Bronchial smooth muscle cell (primary cell): Measurements from ENCODE around the gene UBE2D4. TPM values are rescaled to one million over a fixed set of nuclear protein-coding genes. Genes with fewer than 3 reads are reported as not detected.

ENCODE experiments used
- total RNA-seq: library from RNA; depleted of rRNA; stranded (reverse); fragments of >200 nt; gene quantifications from 2 replicates; pipeline ENCODE4 v1.2.1, GENCODE V29; 2014

UBE2D4 gene
- 4.7 and 12.1 TPM in 2 replicates for total RNA-seq

DNA sequence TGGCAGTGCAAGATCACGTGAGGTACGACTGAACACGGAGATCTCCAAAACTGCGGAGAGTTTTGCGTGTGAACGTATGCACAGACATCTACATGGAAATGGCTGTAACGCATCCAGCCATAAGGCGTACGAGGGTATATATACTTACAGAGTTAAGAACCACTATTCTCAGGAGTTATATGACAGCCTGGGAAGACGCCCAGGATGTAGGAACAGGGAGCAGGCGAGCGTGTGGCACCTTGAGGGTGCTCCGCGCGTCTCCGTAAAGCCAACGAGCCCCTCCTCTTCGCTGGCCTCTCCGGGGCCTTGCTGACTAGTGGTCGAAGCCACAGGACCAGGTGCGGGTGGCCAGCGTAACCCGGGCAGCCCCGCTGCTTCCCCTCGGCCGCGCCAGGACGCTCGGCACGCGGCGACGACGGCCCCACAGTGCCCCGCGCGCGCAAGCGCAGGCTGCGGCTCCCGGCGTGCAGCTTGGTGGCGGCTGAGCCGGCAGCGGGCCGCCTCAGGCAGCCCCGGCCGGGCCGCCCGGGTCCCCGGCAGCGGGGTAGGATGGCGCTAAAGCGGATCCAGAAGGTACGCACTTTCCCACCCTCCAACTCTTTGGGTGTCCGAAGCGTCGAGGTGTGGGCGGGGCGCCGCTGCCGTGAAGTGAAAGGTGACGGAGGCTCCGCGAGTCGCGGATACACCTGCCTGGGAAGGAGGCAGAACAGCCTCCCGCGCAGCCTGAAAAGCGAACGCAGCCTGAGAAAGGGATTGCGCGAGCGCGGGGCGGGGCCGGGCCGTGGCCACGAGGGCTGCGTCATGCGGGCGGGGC is at the start of gene UBE2D4:
TSS of gene UBE2D4 (plus strand) at position 453 of the 814 bp plus-strand sequence. CDS start at position 550, 97 bp downstream.

GRCh38 chr7:43906331-43907010 is 19.8 kb upstream of the UBE2D4 start, which contains the start of gene URGCP:
TSS of gene URGCP (minus strand) at chr7:43906596. CDS start at chr7:43906575, 21 bp downstream.

DNA sequence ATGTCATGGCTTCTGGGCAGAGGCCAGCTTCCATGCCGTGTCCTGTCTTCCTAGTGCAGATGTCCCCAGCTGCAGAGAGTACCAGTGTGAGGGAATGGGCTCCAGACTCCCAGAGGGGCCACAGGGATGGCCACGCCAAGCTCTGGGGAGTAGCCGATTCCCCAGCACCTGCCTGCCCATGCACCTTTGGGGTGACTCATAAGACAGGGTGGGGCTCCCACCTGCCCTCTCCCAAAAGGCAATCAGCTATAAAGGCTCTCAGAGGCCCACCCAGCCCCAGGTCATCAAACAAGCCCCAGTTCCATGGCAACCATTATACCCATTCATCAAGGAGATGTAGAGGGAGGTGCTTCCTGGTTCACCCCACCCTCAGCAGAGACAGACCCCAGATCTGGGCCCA is 71.3 kb downstream of the UBE2D4 start, which contains the start of gene SPDYE1:
TSS of gene SPDYE1 (plus strand) at position 366 of the 400 bp plus-strand sequence. CDS start 2,053 bp downstream, outside the sequence.

Other genes with a start within 250 kb of the UBE2D4 start
- 21.0 and 30.3 TPM in 2 replicates for gene COA1, start 196.9 kb upstream of the UBE2D4 start, total RNA-seq
- 36.3 and 53.4 TPM in 2 replicates for gene BLVRA, start 167.8 kb upstream of the UBE2D4 start, total RNA-seq
- 85.0 and 105 TPM in 2 replicates for gene MRPS24, start 56.9 kb upstream of the UBE2D4 start, total RNA-seq
- 27.0 and 27.4 TPM in 2 replicates for gene URGCP, start 19.8 kb upstream of the UBE2D4 start, total RNA-seq
- gene SPDYE1, start 71.5 kb downstream of the UBE2D4 start, total RNA-seq: under 0.01 TPM in 1 of 2 replicates, not detected in the other
- gene DBNL, start 118.3 kb downstream of the UBE2D4 start, total RNA-seq: 101 and 140 TPM in 2 replicates
- 0.09 and 0.63 TPM in 2 replicates for gene PGAM2, start 139.1 kb downstream of the UBE2D4 start, total RNA-seq
- 7.6 and 9.9 TPM in 2 replicates for gene POLM, start 156.1 kb downstream of the UBE2D4 start, total RNA-seq
- 16.6 and 20.2 TPM in 2 replicates for gene AEBP1, start 177.9 kb downstream of the UBE2D4 start, total RNA-seq
- 57.8 and 61.7 TPM in 2 replicates for gene POLD2, start 197.1 kb downstream of the UBE2D4 start, total RNA-seq
- gene MYL7, start 214.9 kb downstream of the UBE2D4 start, total RNA-seq: 0.47 TPM in 1 of 2 replicates, not detected in the other